Loucy (cell line): Measurements from ENCODE around the gene LHX4.

ENCODE experiments used
- H2AFZ ChIP-seq: fragments of 200-600 bp; sonication (generic); 2 replicates; pipeline ENCODE4 v1.6.0; 2016; ENCODE audit warnings: antibody characterized with exemption, mild to moderate bottlenecking, low read length, moderate library complexity
- H3F3A ChIP-seq: fragments of 200-600 bp; 2 replicates; pipeline ENCODE4 v1.6.0; 2016; ENCODE audit warnings: antibody characterized with exemption, low read depth, mild to moderate bottlenecking
- H3K27me3 ChIP-seq: fragments of 200-600 bp; sonication (generic); 2 replicates; pipeline ENCODE4 v1.6.1; 2014; ENCODE audit warnings: low read length, mild to moderate bottlenecking; ENCODE audit not compliant: insufficient read depth, poor library complexity, severe bottlenecking
- H3K36me3 ChIP-seq: fragments of 200-600 bp; sonication (generic); 2 replicates; pipeline ENCODE4 v1.6.1; 2016; ENCODE audit warnings: low read length; ENCODE audit not compliant: insufficient read depth
- H3K4me1 ChIP-seq: fragments of 200-600 bp; sonication (generic); 2 replicates; pipeline ENCODE4 v1.5.1; 2014; ENCODE audit warnings: low read length, mild to moderate bottlenecking; ENCODE audit not compliant: insufficient read depth, poor library complexity, severe bottlenecking
- H3K4me2 ChIP-seq: fragments of 200-600 bp; sonication (generic); 2 replicates; pipeline ENCODE4 v1.6.0; 2014; ENCODE audit warnings: antibody characterized with exemption, low read length, low read depth, mild to moderate bottlenecking; ENCODE audit not compliant: poor library complexity, severe bottlenecking
- H3K4me3 ChIP-seq: fragments of 200-600 bp; sonication (generic); 2 replicates; pipeline ENCODE4 v1.5.1; 2014; ENCODE audit warnings: low read length, mild to moderate bottlenecking, mixed read lengths; ENCODE audit not compliant: poor library complexity, severe bottlenecking
- H3K79me2 ChIP-seq: fragments of 200-600 bp; sonication (generic); 2 replicates; pipeline ENCODE4 v1.6.1; 2014; ENCODE audit warnings: low read length; ENCODE audit not compliant: insufficient read depth
- H3K9ac ChIP-seq: fragments of 200-600 bp; sonication (generic); 2 replicates; pipeline ENCODE4 v1.6.0; 2014; ENCODE audit warnings: mild to moderate bottlenecking, low read depth, low read length, moderate library complexity; ENCODE audit not compliant: poor library complexity, severe bottlenecking
- H3K9me2 ChIP-seq: fragments of 200-600 bp; sonication (generic); replicated peaks from 2 replicates; pipeline ENCODE4 v1.6.1; 2016; ENCODE audit warnings: low read depth, low read length, mixed read lengths
- H3K9me3 ChIP-seq: fragments of 200-600 bp; sonication (generic); 2 replicates; pipeline ENCODE4 v1.6.1; 2014; ENCODE audit warnings: mild to moderate bottlenecking, antibody characterized with exemption, low read length, low read depth; ENCODE audit not compliant: insufficient read depth
- H4K20me1 ChIP-seq: fragments of 200-600 bp; sonication (generic); 2 replicates; pipeline ENCODE4 v1.6.0; 2014; ENCODE audit warnings: antibody characterized with exemption, low read length, mild to moderate bottlenecking; ENCODE audit not compliant: insufficient read depth, poor library complexity, severe bottlenecking
- EZH2phosphoT487 ChIP-seq: fragments of 200-600 bp; IDR thresholded peaks from 2 replicates; pipeline ENCODE4 v1.6.1; 2018; ENCODE audit warnings: antibody characterized with exemption, mild to moderate bottlenecking, moderate library complexity, borderline replicate concordance
- TF ChIP-seq, protein P1 (sequence below): fragments of 200-600 bp; sonication (generic); conservative IDR thresholded peaks from 2 replicates; pipeline ENCODE4 v1.5.1; 2014; ENCODE audit warnings: mild to moderate bottlenecking, antibody characterized with exemption, low read length

Gene LHX4

GRCh38 chr1:180249725-180250498 lies 19.8 kb downstream of the LHX4 start:
- Histone ChIP-seq H3K9me3 (no peaks in the 10 kb centered on the region), H4K20me1 (no peaks in the 10 kb centered on the region), H3K27me3 (no peaks in the 10 kb centered on the region), H3F3A (no peaks in the 10 kb centered on the region), H3K9me2 (no peaks in the 10 kb centered on the region), H3K9ac (no peak overlapping the region), H2AFZ (no peak overlapping the region), H3K4me2 (no peak overlapping the region), H3K36me3 (no peaks in the 10 kb centered on the region), H3K79me2 (no peaks in the 10 kb centered on the region), H3K4me3 (no peak overlapping the region), H3K4me1 (peaks cover 11% of the 10 kb centered on the region)
- TF ChIP-seq, protein P1, sequence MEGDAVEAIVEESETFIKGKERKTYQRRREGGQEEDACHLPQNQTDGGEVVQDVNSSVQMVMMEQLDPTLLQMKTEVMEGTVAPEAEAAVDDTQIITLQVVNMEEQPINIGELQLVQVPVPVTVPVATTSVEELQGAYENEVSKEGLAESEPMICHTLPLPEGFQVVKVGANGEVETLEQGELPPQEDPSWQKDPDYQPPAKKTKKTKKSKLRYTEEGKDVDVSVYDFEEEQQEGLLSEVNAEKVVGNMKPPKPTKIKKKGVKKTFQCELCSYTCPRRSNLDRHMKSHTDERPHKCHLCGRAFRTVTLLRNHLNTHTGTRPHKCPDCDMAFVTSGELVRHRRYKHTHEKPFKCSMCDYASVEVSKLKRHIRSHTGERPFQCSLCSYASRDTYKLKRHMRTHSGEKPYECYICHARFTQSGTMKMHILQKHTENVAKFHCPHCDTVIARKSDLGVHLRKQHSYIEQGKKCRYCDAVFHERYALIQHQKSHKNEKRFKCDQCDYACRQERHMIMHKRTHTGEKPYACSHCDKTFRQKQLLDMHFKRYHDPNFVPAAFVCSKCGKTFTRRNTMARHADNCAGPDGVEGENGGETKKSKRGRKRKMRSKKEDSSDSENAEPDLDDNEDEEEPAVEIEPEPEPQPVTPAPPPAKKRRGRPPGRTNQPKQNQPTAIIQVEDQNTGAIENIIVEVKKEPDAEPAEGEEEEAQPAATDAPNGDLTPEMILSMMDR, result no peak
- no peak for TF ChIP-seq EZH2phosphoT487

DNA sequence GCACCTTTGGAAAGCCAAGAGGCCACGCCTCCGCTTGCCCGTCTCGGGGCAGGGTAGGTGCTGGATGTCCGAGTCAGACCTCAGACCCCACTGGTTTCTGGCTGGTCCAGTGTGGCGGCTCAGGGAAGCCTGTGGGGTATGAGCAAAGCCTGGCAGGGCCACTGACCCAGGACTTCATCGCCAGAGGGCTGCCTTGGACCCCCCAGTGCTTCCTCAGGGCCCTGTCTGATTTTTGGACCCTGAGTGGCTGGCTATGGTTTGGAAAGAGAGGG lies 20.4 kb downstream of the LHX4 start:
- Histone ChIP-seq H3K9me2 (no peaks in the 10 kb centered on the region), H3K4me2 (no peak overlapping the region), H3F3A (no peaks in the 10 kb centered on the region), H3K27me3 (no peaks in the 10 kb centered on the region), H3K4me3 (no peak overlapping the region), H3K9ac (no peak overlapping the region), H3K4me1 (peaks cover 8% of the 10 kb centered on the region), H3K36me3 (no peaks in the 10 kb centered on the region), H3K79me2 (no peaks in the 10 kb centered on the region), H4K20me1 (no peaks in the 10 kb centered on the region), H2AFZ (no peak overlapping the region), H3K9me3 (no peaks in the 10 kb centered on the region)
- no peak for TF ChIP-seq EZH2phosphoT487
- TF ChIP-seq, protein P1, result no peak

DNA sequence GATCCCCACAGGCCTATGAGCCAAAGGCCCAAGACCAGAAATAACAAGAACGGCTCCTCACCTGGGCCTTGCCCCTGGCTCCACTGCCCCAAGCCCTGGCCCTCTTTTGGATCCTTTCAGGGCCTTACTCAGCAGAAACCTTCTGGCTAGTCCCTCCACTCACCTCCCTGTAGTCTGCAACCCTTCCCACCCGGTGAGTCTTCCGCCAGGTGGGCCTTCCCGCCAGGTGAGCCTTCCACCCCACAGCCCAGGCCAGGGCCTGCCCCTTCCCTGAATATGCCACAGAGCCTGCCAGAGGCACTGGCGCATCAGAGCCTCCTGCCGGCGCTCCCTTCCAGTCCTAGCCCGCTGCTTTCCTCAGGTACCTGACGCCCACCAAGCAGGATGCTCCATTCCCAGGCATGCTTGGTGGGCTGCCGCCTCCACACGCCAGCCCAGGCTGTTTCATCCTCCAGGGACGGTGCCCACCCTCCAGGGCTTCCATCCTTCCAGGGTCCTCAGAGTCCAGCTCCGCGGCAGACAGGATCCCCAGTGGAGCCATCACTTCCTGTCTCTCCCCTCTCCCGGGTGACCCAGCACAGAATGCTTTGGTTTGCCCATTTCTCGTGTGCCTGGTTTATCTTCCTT lies 20.9 kb downstream of the LHX4 start:
- no peaks in the 10 kb centered on the region for H3K79me2 ChIP-seq
- no peaks in the 10 kb centered on the region for H3K9me3 ChIP-seq
- no peaks in the 10 kb centered on the region for H3K36me3 ChIP-seq
- H2AFZ ChIP-seq, result no peak overlapping the region
- no peaks in the 10 kb centered on the region for H4K20me1 ChIP-seq
- no peak overlapping the region for H3K4me3 ChIP-seq
- H3F3A ChIP-seq, result no peaks in the 10 kb centered on the region
- no peaks in the 10 kb centered on the region for H3K27me3 ChIP-seq
- TF ChIP-seq, protein P1, result no peak
- TF ChIP-seq EZH2phosphoT487, result no peak
- H3K9ac ChIP-seq, result no peak overlapping the region
- peaks cover 8% of the 10 kb centered on the region for H3K4me1 ChIP-seq
- no peaks in the 10 kb centered on the region for H3K9me2 ChIP-seq
- no peak overlapping the region for H3K4me2 ChIP-seq
